Adipocyte (in vitro differentiated cells): ENCODE results near the gene PPP3CA.

ENCODE experiments used
- DNase-seq: peaks from one replicate; pipeline ENCODE4 v3.0.0-alpha.2; 2015; ENCODE audit warnings: low read depth
- H3K27me3 ChIP-seq: replicated peaks from 2 replicates; pipeline ENCODE4 v1.7.0; 2013; ENCODE audit warnings: mild to moderate bottlenecking, low read length, moderate library complexity; ENCODE audit not compliant: control insufficient read depth, insufficient read depth
- H3K36me3 ChIP-seq: 2 replicates; pipeline ENCODE4 v1.7.0; 2013; ENCODE audit warnings: low read length, mild to moderate bottlenecking, moderate library complexity; ENCODE audit not compliant: control insufficient read depth, insufficient read depth, severe bottlenecking
- H3K4me1 ChIP-seq: 2 replicates; pipeline ENCODE4 v1.7.0; 2013; ENCODE audit warnings: mild to moderate bottlenecking, low read length, moderate library complexity; ENCODE audit not compliant: control insufficient read depth, insufficient read depth
- H3K4me3 ChIP-seq: 2 replicates; pipeline ENCODE4 v1.7.0; 2013; ENCODE audit warnings: mild to moderate bottlenecking, low read length, moderate library complexity
- H3K9ac ChIP-seq: 2 replicates; pipeline ENCODE4 v1.7.0; 2013; ENCODE audit warnings: mild to moderate bottlenecking, low read length, moderate library complexity
- H3K9me3 ChIP-seq: 2 replicates; pipeline ENCODE4 v1.7.0; 2013; ENCODE audit warnings: mild to moderate bottlenecking, low read length, moderate library complexity; ENCODE audit not compliant: control insufficient read depth

Gene PPP3CA

GRCh38 chr4:101153653-101154052 is 193.7 kb downstream of the PPP3CA start:
- no peak overlapping the region for H3K4me3 ChIP-seq
- H3K4me1 ChIP-seq: peaks cover 36% of the 10 kb centered on the region
- no peaks in the 10 kb centered on the region for H3K9me3 ChIP-seq
- no peaks in the 10 kb centered on the region for H3K27me3 ChIP-seq
- DNase-seq: no peak
- H3K9ac ChIP-seq: no peak overlapping the region
- H3K36me3 ChIP-seq: no peaks in the 10 kb centered on the region

GRCh38 chr4:101152521-101152920 is 194.8 kb downstream of the PPP3CA start:
- no peak overlapping the region for H3K4me3 ChIP-seq
- peaks cover 25% of the 10 kb centered on the region for H3K4me1 ChIP-seq
- no peak overlapping the region for H3K9ac ChIP-seq
- DNase-seq: no peak
- no peaks in the 10 kb centered on the region for H3K27me3 ChIP-seq
- no peaks in the 10 kb centered on the region for H3K36me3 ChIP-seq
- no peaks in the 10 kb centered on the region for H3K9me3 ChIP-seq

GRCh38 chr4:101148551-101148950 is 198.8 kb downstream of the PPP3CA start:
- H3K4me3 ChIP-seq: no peak overlapping the region
- no peaks in the 10 kb centered on the region for H3K9me3 ChIP-seq
- no peaks in the 10 kb centered on the region for H3K36me3 ChIP-seq
- no peak for DNase-seq
- no peaks in the 10 kb centered on the region for H3K4me1 ChIP-seq
- H3K9ac ChIP-seq: no peak overlapping the region
- H3K27me3 ChIP-seq: no peaks in the 10 kb centered on the region

- H3K9ac ChIP-seq: no peak overlapping the region
- H3K4me1 ChIP-seq: no peaks in the 10 kb centered on the region
- H3K9me3 ChIP-seq: no peaks in the 10 kb centered on the region
- H3K4me3 ChIP-seq: no peak overlapping the region
- no peak for DNase-seq
- no peaks in the 10 kb centered on the region for H3K27me3 ChIP-seq
- H3K36me3 ChIP-seq: no peaks in the 10 kb centered on the region
Observed at GRCh38 chr4:101147283-101147682, 200.0 kb downstream of the PPP3CA start.

GRCh38 chr4:101145021-101145420 is 202.3 kb downstream of the PPP3CA start:
- H3K27me3 ChIP-seq: no peaks in the 10 kb centered on the region
- no peak for DNase-seq
- H3K36me3 ChIP-seq: no peaks in the 10 kb centered on the region
- no peaks in the 10 kb centered on the region for H3K9me3 ChIP-seq
- H3K4me1 ChIP-seq: no peaks in the 10 kb centered on the region
- H3K4me3 ChIP-seq: no peak overlapping the region
- H3K9ac ChIP-seq: no peak overlapping the region

- Histone ChIP-seq H3K9me3 (no peaks in the 10 kb centered on the region), H3K4me3 (no peak overlapping the region), H3K9ac (no peak overlapping the region), H3K4me1 (no peaks in the 10 kb centered on the region), H3K36me3 (no peaks in the 10 kb centered on the region), H3K27me3 (no peaks in the 10 kb centered on the region)
- DNase-seq: no peak
Observed at GRCh38 chr4:101142259-101142658, 205.1 kb downstream of the PPP3CA start.

- Histone ChIP-seq H3K27me3 (no peaks in the 10 kb centered on the region), H3K9me3 (no peaks in the 10 kb centered on the region), H3K4me3 (no peak overlapping the region), H3K36me3 (no peaks in the 10 kb centered on the region), H3K9ac (no peak overlapping the region), H3K4me1 (no peaks in the 10 kb centered on the region)
- DNase-seq: no peak
Observed at GRCh38 chr4:101141855-101142254, 205.5 kb downstream of the PPP3CA start.

GRCh38 chr4:101141230-101141629 is 206.1 kb downstream of the PPP3CA start:
- no peak overlapping the region for H3K4me3 ChIP-seq
- no peak for DNase-seq
- no peaks in the 10 kb centered on the region for H3K9me3 ChIP-seq
- no peak overlapping the region for H3K9ac ChIP-seq
- no peaks in the 10 kb centered on the region for H3K27me3 ChIP-seq
- H3K36me3 ChIP-seq: no peaks in the 10 kb centered on the region
- H3K4me1 ChIP-seq: no peaks in the 10 kb centered on the region

GRCh38 chr4:101140228-101140627 is 207.1 kb downstream of the PPP3CA start:
- DNase-seq: no peak
- H3K36me3 ChIP-seq: no peaks in the 10 kb centered on the region
- no peaks in the 10 kb centered on the region for H3K9me3 ChIP-seq
- H3K4me3 ChIP-seq: no peak overlapping the region
- H3K4me1 ChIP-seq: peaks cover 6% of the 10 kb centered on the region
- H3K27me3 ChIP-seq: no peaks in the 10 kb centered on the region
- no peak overlapping the region for H3K9ac ChIP-seq

GRCh38 chr4:101136373-101137370 is 210.7 kb downstream of the PPP3CA start:
- Histone ChIP-seq H3K4me1 (peaks cover 6% of the 10 kb centered on the region), H3K9me3 (no peaks in the 10 kb centered on the region), H3K4me3 (no peak overlapping the region), H3K36me3 (no peaks in the 10 kb centered on the region), H3K27me3 (no peaks in the 10 kb centered on the region), H3K9ac (no peak overlapping the region)
- DNase-seq: no peak

- Histone ChIP-seq H3K4me3 (peak overlapping the region; percentile 20), H3K36me3 (no peaks in the 10 kb centered on the region), H3K4me1 (peaks cover 6% of the 10 kb centered on the region), H3K9ac (no peak overlapping the region), H3K9me3 (no peaks in the 10 kb centered on the region), H3K27me3 (no peaks in the 10 kb centered on the region)
- DNase-seq: no peak
Observed at GRCh38 chr4:101135371-101136010, 211.8 kb downstream of the PPP3CA start.
